Liver (tissue), 9 donors: ENCODE results near the gene IPO5. TPM values are rescaled to one million over a fixed set of nuclear protein-coding genes. Genes with fewer than 3 reads are reported as not detected.

ENCODE experiments used
- DNase-seq: peaks from one replicate; pipeline ENCODE4 v3.0.0-alpha.2; 2017; ENCODE audit warnings: low spot score
- H3K27ac ChIP-seq, 2 donors: one replicate each; pipeline ENCODE4 v1.7.0; 2013; ENCODE audit warnings: inconsistent platforms in 2 of 2, low read length in 2 of 2, control low read depth in 1 of 2, low read depth in 1 of 2, mild to moderate bottlenecking in 1 of 2
- H3K27me3 ChIP-seq, 4 donors: one replicate each; pipeline versions ENCODE4 v1.6.1 to v1.7.0; 2013; ENCODE audit warnings: low read length in 3 of 4, inconsistent platforms in 1 of 4, mild to moderate bottlenecking in 1 of 4, moderate library complexity in 1 of 4; ENCODE audit not compliant: control insufficient read depth in 4 of 4, insufficient read depth in 4 of 4
- H3K36me3 ChIP-seq, 4 donors: one replicate each; pipeline versions ENCODE4 v1.6.1 to v1.7.0; 2013; ENCODE audit warnings: low read length in 3 of 4, mild to moderate bottlenecking in 3 of 4, low read depth in 1 of 4, moderate library complexity in 1 of 4; ENCODE audit not compliant: control insufficient read depth in 4 of 4, insufficient read depth in 3 of 4
- H3K4me1 ChIP-seq, 4 donors: one replicate each; pipeline versions ENCODE4 v1.6.1 to v1.7.0; 2013; ENCODE audit warnings: low read length in 3 of 4, mild to moderate bottlenecking in 3 of 4, moderate library complexity in 1 of 4; ENCODE audit not compliant: control insufficient read depth in 4 of 4, insufficient read depth in 4 of 4
- H3K4me3 ChIP-seq, 3 donors: one replicate each; pipeline versions ENCODE4 v1.6.1 to v1.7.0; 2013; ENCODE audit warnings: low read length in 3 of 3, control low read depth in 1 of 3, low read depth in 1 of 3, mild to moderate bottlenecking in 1 of 3
- H3K9ac ChIP-seq, 2 donors: one replicate each; pipeline ENCODE4 v1.7.0; 2013; ENCODE audit warnings: low read length in 2 of 2, mild to moderate bottlenecking in 2 of 2, moderate library complexity in 2 of 2, control low read depth in 1 of 2, low read depth in 1 of 2
- H3K9me3 ChIP-seq, 4 donors: one replicate each; pipeline versions ENCODE4 v1.6.1 to v1.7.0; 2013; ENCODE audit warnings: low read length in 3 of 4; ENCODE audit not compliant: control insufficient read depth in 4 of 4
- ATF3 ChIP-seq: IDR thresholded peaks from 2 replicates; pipeline ENCODE4 v1.6.1; 2016; ENCODE audit warnings: antibody characterized with exemption
- EGR1 ChIP-seq, 2 donors: IDR thresholded peaks; 2 replicates each; pipeline ENCODE4 v1.6.1; 2016 to 2018; ENCODE audit warnings: antibody characterized with exemption in 2 of 2, low read depth in 2 of 2
- FOXA1 ChIP-seq: IDR thresholded peaks from 2 replicates; pipeline ENCODE4 v1.6.1; 2016; ENCODE audit warnings: antibody characterized with exemption
- FOXA2 ChIP-seq: IDR thresholded peaks from 2 replicates; pipeline ENCODE4 v1.6.1; 2016; ENCODE audit warnings: antibody characterized with exemption
- GABPA ChIP-seq, 2 donors: IDR thresholded peaks in 1 of 2; conservative IDR thresholded peaks in 1 of 2; 2 replicates each; pipeline ENCODE4 v1.6.1; 2016; ENCODE audit warnings: antibody characterized with exemption in 2 of 2, mild to moderate bottlenecking in 1 of 2, moderate library complexity in 1 of 2
- HNF4A ChIP-seq, 2 donors: conservative IDR thresholded peaks; 2 replicates each; pipeline ENCODE4 v1.6.1; 2016; ENCODE audit warnings: antibody characterized with exemption in 2 of 2, mild to moderate bottlenecking in 2 of 2
- HNF4G ChIP-seq: IDR thresholded peaks from 2 replicates; pipeline ENCODE4 v1.6.1; 2016; ENCODE audit warnings: antibody characterized with exemption
- JUND ChIP-seq, 2 donors: IDR thresholded peaks; 2 replicates each; pipeline ENCODE4 v1.6.1; 2016; ENCODE audit warnings: antibody characterized with exemption in 2 of 2
- NR2F2 ChIP-seq: IDR thresholded peaks from 2 replicates; pipeline ENCODE4 v1.6.1; 2016; ENCODE audit warnings: antibody characterized with exemption
- RAD21 ChIP-seq, 2 donors: IDR thresholded peaks; 2 replicates each; pipeline ENCODE4 v1.6.1; 2016; ENCODE audit warnings: antibody characterized with exemption in 2 of 2, mild to moderate bottlenecking in 2 of 2
- RXRA ChIP-seq, 2 donors: IDR thresholded peaks; 2 replicates each; pipeline ENCODE4 v1.6.1; 2017 to 2018; ENCODE audit warnings: antibody characterized with exemption in 2 of 2, mild to moderate bottlenecking in 1 of 2
- SP1 ChIP-seq: IDR thresholded peaks from 2 replicates; pipeline ENCODE4 v1.6.1; 2018; ENCODE audit warnings: antibody characterized with exemption, mild to moderate bottlenecking
- TAF1 ChIP-seq: conservative IDR thresholded peaks from 2 replicates; pipeline ENCODE4 v1.6.1; 2016; ENCODE audit warnings: antibody characterized with exemption, mild to moderate bottlenecking
- YY1 ChIP-seq: IDR thresholded peaks from 2 replicates; pipeline ENCODE4 v1.6.1; 2016; ENCODE audit warnings: antibody characterized with exemption, mild to moderate bottlenecking
- WGBS: extraction: QIAGEN DNeasy Blood & Tissue Kit; methylation state at CpG from one replicate; pipeline ENCODE4 v1.1.7; 2013; 5-methylcytosine and 5-hydroxymethylcytosine counted together
- polyA plus RNA-seq, 2 donors: library from polyadenylated mRNA; stranded (reverse) in 1 of 2; unstranded in 1 of 2; fragments of 200-250 nt in 1 of 2; fragments of >200 nt in 1 of 2; fragmentation: Nextera tagmentation in 1 of 2; extraction: Ambion mirVana in 1 of 2; gene quantifications; one replicate each; pipeline versions ENCODE4 v1.2.1 to v1.2.3, GENCODE V29; 2013 to 2015
- total RNA-seq, 2 donors: library from RNA; depleted of rRNA; stranded (reverse); fragments of >200 nt; gene quantifications; one replicate each; pipeline ENCODE4 v1.2.3, GENCODE V29; 2014
- TF ChIP-seq, protein P1 (sequence below): fragments of 150-350 bp; IDR thresholded peaks from 2 replicates; pipeline ENCODE4 v1.5.1; 2017; ENCODE audit warnings: improper control_type of control experiment, low read depth, low read length; ENCODE audit not compliant: missing input control
- TF ChIP-seq, protein P2 (sequence below): IDR thresholded peaks from 2 replicates; pipeline ENCODE4 v1.6.1; 2016; ENCODE audit warnings: antibody characterized with exemption
- TF ChIP-seq, protein P3 (sequence below): IDR thresholded peaks from 2 replicates; pipeline ENCODE4 v1.6.1; 2016; ENCODE audit warnings: antibody characterized with exemption, mild to moderate bottlenecking
- TF ChIP-seq, protein P4 (sequence below): IDR thresholded peaks from 2 replicates; pipeline ENCODE4 v1.6.1; 2016; ENCODE audit warnings: antibody characterized with exemption
- donor health status: healthy.
- donor health status: healthy.
- donor health status: healthy.
- donor health status: healthy.
- donor health status: healthy.

The IPO5 gene
- total and polyA plus RNA-seq, 4 donors = 19.2 to 92.8 (median 46.6) TPM

DNA sequence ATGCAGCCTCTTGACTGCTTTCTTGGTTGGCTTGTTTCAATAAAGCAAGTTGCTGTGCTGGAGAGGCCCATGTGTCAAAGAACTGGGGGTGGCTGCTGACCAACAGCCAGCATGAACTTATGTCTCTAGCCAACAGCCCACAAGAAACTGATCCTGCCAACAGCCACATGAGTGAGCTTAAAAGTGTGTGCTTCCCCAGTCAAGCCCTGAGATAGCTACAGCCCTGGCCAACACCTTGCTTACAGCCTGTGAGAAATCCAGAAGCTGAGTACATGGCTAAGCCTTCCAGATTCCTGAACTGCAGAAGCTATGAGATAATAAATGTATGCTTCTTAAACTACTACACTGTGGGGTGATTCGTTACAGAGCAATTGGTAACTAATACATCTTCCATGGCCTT, 38.9 kb upstream of the IPO5 start:
- no peak overlapping the region for H3K27ac ChIP-seq
- TF ChIP-seq, protein P1, sequence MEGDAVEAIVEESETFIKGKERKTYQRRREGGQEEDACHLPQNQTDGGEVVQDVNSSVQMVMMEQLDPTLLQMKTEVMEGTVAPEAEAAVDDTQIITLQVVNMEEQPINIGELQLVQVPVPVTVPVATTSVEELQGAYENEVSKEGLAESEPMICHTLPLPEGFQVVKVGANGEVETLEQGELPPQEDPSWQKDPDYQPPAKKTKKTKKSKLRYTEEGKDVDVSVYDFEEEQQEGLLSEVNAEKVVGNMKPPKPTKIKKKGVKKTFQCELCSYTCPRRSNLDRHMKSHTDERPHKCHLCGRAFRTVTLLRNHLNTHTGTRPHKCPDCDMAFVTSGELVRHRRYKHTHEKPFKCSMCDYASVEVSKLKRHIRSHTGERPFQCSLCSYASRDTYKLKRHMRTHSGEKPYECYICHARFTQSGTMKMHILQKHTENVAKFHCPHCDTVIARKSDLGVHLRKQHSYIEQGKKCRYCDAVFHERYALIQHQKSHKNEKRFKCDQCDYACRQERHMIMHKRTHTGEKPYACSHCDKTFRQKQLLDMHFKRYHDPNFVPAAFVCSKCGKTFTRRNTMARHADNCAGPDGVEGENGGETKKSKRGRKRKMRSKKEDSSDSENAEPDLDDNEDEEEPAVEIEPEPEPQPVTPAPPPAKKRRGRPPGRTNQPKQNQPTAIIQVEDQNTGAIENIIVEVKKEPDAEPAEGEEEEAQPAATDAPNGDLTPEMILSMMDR = no peak
- no peak for TF ChIP-seq JUND (IDR thresholded peaks at IDR 0.05)
- no peak for TF ChIP-seq NR2F2
- TF ChIP-seq FOXA2 = no peak
- H3K9me3 ChIP-seq = no peaks in the 10 kb centered on the region
- H3K4me3 ChIP-seq = no peak overlapping the region
- no peaks in the 10 kb centered on the region for H3K36me3 ChIP-seq
- no peaks in the 10 kb centered on the region for H3K27me3 ChIP-seq
- H3K4me1 ChIP-seq = no peaks in the 10 kb centered on the region
- no peak overlapping the region for H3K9ac ChIP-seq
- WGBS = 88% methylated on average over 1 of the region's 1 CpG
- DNase-seq = no peak

DNA sequence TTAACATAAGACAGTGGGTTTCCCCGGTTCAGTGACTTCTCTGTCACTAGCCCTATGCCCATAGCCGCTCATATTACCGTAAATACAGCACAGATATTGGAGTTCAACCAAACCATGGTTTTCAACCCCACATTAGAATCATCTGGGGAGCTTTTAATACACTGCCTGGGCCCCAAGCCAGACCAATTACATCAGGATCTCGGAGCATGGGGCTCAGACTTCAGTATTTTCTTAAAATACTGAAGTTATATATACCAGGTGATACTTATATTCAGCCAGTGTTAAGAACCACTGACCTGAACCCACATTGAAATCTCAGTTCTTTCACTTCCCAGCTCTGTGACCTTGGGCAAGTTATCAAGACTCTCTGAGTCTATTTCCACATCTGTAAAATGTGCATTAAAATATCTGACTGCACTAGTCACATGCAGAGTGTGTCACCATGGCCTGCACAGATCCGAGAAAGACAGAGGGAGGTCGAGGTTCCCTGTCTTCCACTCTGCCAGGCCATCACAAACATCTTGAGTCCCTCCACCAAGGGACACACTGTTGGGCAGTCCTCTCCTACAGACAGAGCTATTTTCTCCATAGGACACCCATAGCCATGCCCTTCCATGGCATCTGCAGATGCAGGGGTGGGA, 32.2 kb upstream of the IPO5 start:
- WGBS = 83% methylated on average over 6 of the region's 6 CpGs
- H3K9me3 ChIP-seq = no peaks in the 10 kb centered on the region
- H3K4me3 ChIP-seq = no peak overlapping the region
- no peak overlapping the region for H3K27ac ChIP-seq
- H3K27me3 ChIP-seq = no peaks in the 10 kb centered on the region
- no peak for DNase-seq
- no peaks in the 10 kb centered on the region for H3K4me1 ChIP-seq
- no peak overlapping the region for H3K9ac ChIP-seq
- no peaks in the 10 kb centered on the region for H3K36me3 ChIP-seq
- TF ChIP-seq, protein P2, sequence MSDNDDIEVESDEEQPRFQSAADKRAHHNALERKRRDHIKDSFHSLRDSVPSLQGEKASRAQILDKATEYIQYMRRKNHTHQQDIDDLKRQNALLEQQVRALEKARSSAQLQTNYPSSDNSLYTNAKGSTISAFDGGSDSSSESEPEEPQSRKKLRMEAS = no peak
- TF ChIP-seq, protein P1 = no peak
- TF ChIP-seq SP1 (no peak), GABPA (IDR thresholded peaks at IDR 0.05 in 1 of 2, conservative IDR thresholded peaks at IDR 0.05 in 1 of 2) (no peak), HNF4A (conservative IDR thresholded peaks at IDR 0.05) (no peak), FOXA2 (no peak), YY1 (no peak), NR2F2 (no peak), FOXA1 (no peak), TAF1 (no peak), RXRA (IDR thresholded peaks at IDR 0.05) (no peak), EGR1 (IDR thresholded peaks at IDR 0.05; ENCODE audit: low read depth in 2 of 2) (no peak), RAD21 (IDR thresholded peaks at IDR 0.05) (no peak), JUND (IDR thresholded peaks at IDR 0.05) (no peak), ATF3 (no peak), HNF4G (no peak)
- TF ChIP-seq, protein P3, sequence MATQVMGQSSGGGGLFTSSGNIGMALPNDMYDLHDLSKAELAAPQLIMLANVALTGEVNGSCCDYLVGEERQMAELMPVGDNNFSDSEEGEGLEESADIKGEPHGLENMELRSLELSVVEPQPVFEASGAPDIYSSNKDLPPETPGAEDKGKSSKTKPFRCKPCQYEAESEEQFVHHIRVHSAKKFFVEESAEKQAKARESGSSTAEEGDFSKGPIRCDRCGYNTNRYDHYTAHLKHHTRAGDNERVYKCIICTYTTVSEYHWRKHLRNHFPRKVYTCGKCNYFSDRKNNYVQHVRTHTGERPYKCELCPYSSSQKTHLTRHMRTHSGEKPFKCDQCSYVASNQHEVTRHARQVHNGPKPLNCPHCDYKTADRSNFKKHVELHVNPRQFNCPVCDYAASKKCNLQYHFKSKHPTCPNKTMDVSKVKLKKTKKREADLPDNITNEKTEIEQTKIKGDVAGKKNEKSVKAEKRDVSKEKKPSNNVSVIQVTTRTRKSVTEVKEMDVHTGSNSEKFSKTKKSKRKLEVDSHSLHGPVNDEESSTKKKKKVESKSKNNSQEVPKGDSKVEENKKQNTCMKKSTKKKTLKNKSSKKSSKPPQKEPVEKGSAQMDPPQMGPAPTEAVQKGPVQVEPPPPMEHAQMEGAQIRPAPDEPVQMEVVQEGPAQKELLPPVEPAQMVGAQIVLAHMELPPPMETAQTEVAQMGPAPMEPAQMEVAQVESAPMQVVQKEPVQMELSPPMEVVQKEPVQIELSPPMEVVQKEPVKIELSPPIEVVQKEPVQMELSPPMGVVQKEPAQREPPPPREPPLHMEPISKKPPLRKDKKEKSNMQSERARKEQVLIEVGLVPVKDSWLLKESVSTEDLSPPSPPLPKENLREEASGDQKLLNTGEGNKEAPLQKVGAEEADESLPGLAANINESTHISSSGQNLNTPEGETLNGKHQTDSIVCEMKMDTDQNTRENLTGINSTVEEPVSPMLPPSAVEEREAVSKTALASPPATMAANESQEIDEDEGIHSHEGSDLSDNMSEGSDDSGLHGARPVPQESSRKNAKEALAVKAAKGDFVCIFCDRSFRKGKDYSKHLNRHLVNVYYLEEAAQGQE = no peak
- TF ChIP-seq, protein P4, sequence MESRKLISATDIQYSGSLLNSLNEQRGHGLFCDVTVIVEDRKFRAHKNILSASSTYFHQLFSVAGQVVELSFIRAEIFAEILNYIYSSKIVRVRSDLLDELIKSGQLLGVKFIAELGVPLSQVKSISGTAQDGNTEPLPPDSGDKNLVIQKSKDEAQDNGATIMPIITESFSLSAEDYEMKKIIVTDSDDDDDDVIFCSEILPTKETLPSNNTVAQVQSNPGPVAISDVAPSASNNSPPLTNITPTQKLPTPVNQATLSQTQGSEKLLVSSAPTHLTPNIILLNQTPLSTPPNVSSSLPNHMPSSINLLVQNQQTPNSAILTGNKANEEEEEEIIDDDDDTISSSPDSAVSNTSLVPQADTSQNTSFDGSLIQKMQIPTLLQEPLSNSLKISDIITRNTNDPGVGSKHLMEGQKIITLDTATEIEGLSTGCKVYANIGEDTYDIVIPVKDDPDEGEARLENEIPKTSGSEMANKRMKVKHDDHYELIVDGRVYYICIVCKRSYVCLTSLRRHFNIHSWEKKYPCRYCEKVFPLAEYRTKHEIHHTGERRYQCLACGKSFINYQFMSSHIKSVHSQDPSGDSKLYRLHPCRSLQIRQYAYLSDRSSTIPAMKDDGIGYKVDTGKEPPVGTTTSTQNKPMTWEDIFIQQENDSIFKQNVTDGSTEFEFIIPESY = no peak
